ENCODE data around the gene NFE2L2.
A peak's percentile ranks its signal among the peaks of the same experiment; 100 is the strongest.

NFE2L2 gene

GRCh38 chr2:177289824-177290628 lies 25.5 kb upstream of the NFE2L2 start:
- DNase-seq (ENCODE audit: low spot score in 2 of 2): no peak
- no peak for ATAC-seq (replicated peaks; ENCODE audit: extremely low read depth, poor library complexity, severe bottlenecking)
- Mint-ChIP-seq H3K27me3 (no peaks in the 10 kb centered on the region), H3K4me1 (peaks cover 9% of the 10 kb centered on the region), H3K4me3 (peak overlapping the region; percentile 54), H3K36me3 (ENCODE audit: insufficient read depth) (peaks cover 2% of the 10 kb centered on the region), H3K27ac (ENCODE audit: low read depth) (no peak overlapping the region), H3K9me3 (no peaks in the 10 kb centered on the region)

DNA sequence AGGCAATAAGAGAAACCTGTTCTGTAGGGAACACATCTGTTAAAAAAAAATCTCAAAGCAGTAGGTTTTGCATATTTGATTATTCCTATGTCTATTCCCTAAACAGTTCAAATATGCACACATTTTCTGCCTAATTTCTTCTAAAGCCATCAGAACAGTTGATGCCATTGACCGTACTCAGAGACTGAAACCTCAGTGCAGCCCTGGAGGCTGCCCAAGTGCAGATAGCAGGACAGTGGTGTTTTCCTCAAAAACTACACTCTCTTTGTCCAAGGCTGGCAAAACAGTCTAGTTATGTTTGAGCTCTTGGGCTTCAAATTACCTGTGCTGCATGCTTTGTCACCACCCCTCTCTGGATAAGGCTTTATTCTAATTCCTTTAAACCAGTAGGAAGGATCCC lies 23.3 kb upstream of the NFE2L2 start:
- DNase-seq (ENCODE audit: low spot score in 2 of 2) (no peak), ATAC-seq (replicated peaks; ENCODE audit: extremely low read depth, poor library complexity, severe bottlenecking) (no peak)
- Mint-ChIP-seq H3K9me3 (no peaks in the 10 kb centered on the region), H3K4me3 (no peak overlapping the region), H3K27ac (ENCODE audit: low read depth) (no peak overlapping the region), H3K4me1 (peaks cover 9% of the 10 kb centered on the region), H3K36me3 (ENCODE audit: insufficient read depth) (peaks cover 2% of the 10 kb centered on the region), H3K27me3 (no peaks in the 10 kb centered on the region)

- Mint-ChIP-seq H3K27me3 (no peaks in the 10 kb centered on the region), H3K4me1 (peaks cover 9% of the 10 kb centered on the region), H3K9me3 (no peaks in the 10 kb centered on the region), H3K36me3 (ENCODE audit: insufficient read depth) (peaks cover 2% of the 10 kb centered on the region), H3K27ac (ENCODE audit: low read depth) (no peak overlapping the region), H3K4me3 (no peak overlapping the region)
- ATAC-seq (replicated peaks; ENCODE audit: extremely low read depth, poor library complexity, severe bottlenecking) (no peak), DNase-seq (ENCODE audit: low spot score in 2 of 2) (no peak)
Observed at GRCh38 chr2:177285892-177286715, 21.6 kb upstream of the NFE2L2 start.

DNA sequence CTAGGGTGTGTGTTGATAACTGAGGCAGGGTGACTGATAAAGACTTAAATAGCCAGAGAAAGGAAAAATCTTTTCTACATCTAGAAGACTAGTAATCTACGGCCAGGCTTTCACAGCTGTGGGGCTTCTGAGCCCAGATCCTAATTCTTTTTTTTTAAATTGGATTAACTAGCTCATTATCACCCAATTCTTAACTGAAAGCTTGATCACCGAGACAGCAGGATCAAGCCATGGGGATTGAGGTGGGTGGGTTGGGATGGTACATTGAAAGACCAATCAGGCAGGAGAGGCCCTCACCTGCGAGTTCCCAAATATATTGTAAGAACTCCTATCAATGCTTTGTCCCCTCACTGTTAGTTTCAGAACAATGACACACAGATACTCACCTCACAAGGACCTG lies 20.0 kb upstream of the NFE2L2 start:
- Mint-ChIP-seq H3K36me3 (ENCODE audit: insufficient read depth) (peaks cover 2% of the 10 kb centered on the region), H3K27me3 (no peaks in the 10 kb centered on the region), H3K4me1 (no peaks in the 10 kb centered on the region), H3K27ac (ENCODE audit: low read depth) (no peak overlapping the region), H3K4me3 (no peak overlapping the region), H3K9me3 (no peaks in the 10 kb centered on the region)
- ATAC-seq (replicated peaks; ENCODE audit: extremely low read depth, poor library complexity, severe bottlenecking): no peak
- no peak for DNase-seq (ENCODE audit: low spot score in 2 of 2)

DNA sequence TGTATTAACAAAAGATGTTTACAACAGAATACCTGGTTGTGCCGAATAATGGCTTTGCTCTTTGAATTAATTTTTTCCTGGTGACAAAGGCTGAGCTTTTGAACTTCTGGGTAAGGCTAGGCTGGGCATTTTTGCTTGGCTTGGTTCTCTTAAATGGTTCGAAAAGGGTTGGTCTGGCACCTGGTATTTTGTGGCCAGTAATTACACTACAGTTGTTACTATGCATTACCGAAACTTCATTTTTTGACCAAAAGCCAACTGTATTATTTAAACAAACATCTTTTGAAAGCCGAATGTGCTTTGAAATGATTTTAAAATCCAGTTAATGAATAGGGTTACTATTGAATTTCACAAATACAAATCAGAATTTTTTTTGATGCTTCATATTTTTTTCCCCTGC lies 19.4 kb upstream of the NFE2L2 start:
- Mint-ChIP-seq H3K4me3 (no peak overlapping the region), H3K27ac (ENCODE audit: low read depth) (no peak overlapping the region), H3K4me1 (no peaks in the 10 kb centered on the region), H3K9me3 (no peaks in the 10 kb centered on the region), H3K36me3 (ENCODE audit: insufficient read depth) (peaks cover 2% of the 10 kb centered on the region), H3K27me3 (no peaks in the 10 kb centered on the region)
- DNase-seq (ENCODE audit: low spot score in 2 of 2) (no peak), ATAC-seq (replicated peaks; ENCODE audit: extremely low read depth, poor library complexity, severe bottlenecking) (no peak)

DNA sequence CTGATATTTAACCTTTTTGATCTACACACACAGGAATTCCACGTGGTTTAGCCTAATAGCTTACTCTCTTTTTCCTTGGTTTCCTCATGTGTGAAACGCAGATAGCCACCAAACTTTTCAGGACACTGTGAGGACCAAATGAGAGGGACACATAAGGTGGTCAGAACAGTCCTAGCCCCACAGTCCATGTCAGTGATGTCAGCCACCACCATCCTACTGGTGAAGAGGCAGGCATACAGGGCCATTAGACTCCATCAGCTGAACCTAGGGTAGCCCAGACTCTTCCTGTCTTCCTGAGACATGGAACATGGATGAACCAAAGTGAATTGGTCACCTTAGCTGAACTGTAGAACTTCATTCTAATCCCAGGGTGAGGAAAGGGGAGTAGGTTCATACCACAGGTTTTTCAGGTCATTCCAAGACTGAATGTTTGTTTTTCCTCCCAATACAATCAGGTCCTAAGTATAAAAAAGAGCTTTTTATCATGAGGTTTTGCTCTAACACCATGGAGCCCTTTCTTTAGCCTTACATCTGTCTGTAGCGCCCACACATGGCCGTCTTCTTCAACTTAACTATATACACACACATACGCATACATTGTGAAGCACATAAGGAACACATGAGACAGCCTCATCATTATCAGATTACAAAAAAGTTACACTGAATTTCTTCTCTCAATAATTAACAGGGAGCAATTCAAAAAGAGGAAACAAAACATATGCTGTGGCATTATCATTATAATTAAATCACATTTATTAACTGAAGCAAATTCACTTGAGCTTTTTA lies 18.5 kb upstream of the NFE2L2 start:
- Mint-ChIP-seq H3K4me3 (no peak overlapping the region), H3K27me3 (no peaks in the 10 kb centered on the region), H3K36me3 (ENCODE audit: insufficient read depth) (no peaks in the 10 kb centered on the region), H3K27ac (ENCODE audit: low read depth) (no peak overlapping the region), H3K4me1 (no peaks in the 10 kb centered on the region), H3K9me3 (no peaks in the 10 kb centered on the region)
- ATAC-seq (replicated peaks; ENCODE audit: extremely low read depth, poor library complexity, severe bottlenecking) (no peak), DNase-seq (ENCODE audit: low spot score in 2 of 2) (no peak)

GRCh38 chr2:177282181-177282641 lies 17.7 kb upstream of the NFE2L2 start:
- H3K36me3 Mint-ChIP-seq (ENCODE audit: insufficient read depth): no peaks in the 10 kb centered on the region
- no peak overlapping the region for H3K4me3 Mint-ChIP-seq
- no peak for ATAC-seq (replicated peaks; ENCODE audit: extremely low read depth, poor library complexity, severe bottlenecking)
- no peaks in the 10 kb centered on the region for H3K9me3 Mint-ChIP-seq
- no peak for DNase-seq (ENCODE audit: low spot score in 2 of 2)
- H3K4me1 Mint-ChIP-seq: no peaks in the 10 kb centered on the region
- no peaks in the 10 kb centered on the region for H3K27me3 Mint-ChIP-seq
- H3K27ac Mint-ChIP-seq (ENCODE audit: low read depth): no peak overlapping the region

GRCh38 chr2:177281400-177282180 lies 17.1 kb upstream of the NFE2L2 start:
- Mint-ChIP-seq H3K4me3 (no peak overlapping the region), H3K4me1 (no peaks in the 10 kb centered on the region), H3K27ac (ENCODE audit: low read depth) (no peak overlapping the region), H3K36me3 (ENCODE audit: insufficient read depth) (no peaks in the 10 kb centered on the region), H3K27me3 (no peaks in the 10 kb centered on the region), H3K9me3 (no peaks in the 10 kb centered on the region)
- ATAC-seq (replicated peaks; ENCODE audit: extremely low read depth, poor library complexity, severe bottlenecking): no peak
- no peak for DNase-seq (ENCODE audit: low spot score in 2 of 2)

GRCh38 chr2:177279847-177280246 lies 15.3 kb upstream of the NFE2L2 start:
- Mint-ChIP-seq H3K27me3 (no peaks in the 10 kb centered on the region), H3K27ac (ENCODE audit: low read depth) (no peak overlapping the region), H3K36me3 (ENCODE audit: insufficient read depth) (no peaks in the 10 kb centered on the region), H3K4me1 (no peaks in the 10 kb centered on the region), H3K9me3 (no peaks in the 10 kb centered on the region), H3K4me3 (no peak overlapping the region)
- ATAC-seq (replicated peaks; ENCODE audit: extremely low read depth, poor library complexity, severe bottlenecking): no peak
- no peak for DNase-seq (ENCODE audit: low spot score in 2 of 2)

DNA sequence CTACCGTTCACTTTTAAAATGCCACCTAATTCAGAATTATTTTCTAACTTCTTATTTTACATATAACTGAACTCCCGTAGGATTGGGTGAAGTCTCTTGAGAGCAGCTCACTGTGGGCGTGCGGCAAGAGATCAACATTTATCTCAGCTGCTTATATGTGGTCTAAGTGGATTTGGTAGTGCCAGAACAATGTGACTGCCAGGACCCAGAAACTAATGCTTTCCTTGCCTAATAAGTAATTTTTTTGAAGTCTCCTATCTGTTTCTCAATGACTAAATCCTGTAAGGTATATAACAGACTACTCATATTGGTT lies 11.2 kb upstream of the NFE2L2 start:
- ATAC-seq (replicated peaks; ENCODE audit: extremely low read depth, poor library complexity, severe bottlenecking) (no peak), DNase-seq (ENCODE audit: low spot score in 2 of 2) (no peak)
- Mint-ChIP-seq H3K9me3 (no peaks in the 10 kb centered on the region), H3K27ac (ENCODE audit: low read depth) (no peak overlapping the region), H3K27me3 (no peaks in the 10 kb centered on the region), H3K36me3 (ENCODE audit: insufficient read depth) (no peaks in the 10 kb centered on the region), H3K4me1 (no peaks in the 10 kb centered on the region), H3K4me3 (no peak overlapping the region)

DNA sequence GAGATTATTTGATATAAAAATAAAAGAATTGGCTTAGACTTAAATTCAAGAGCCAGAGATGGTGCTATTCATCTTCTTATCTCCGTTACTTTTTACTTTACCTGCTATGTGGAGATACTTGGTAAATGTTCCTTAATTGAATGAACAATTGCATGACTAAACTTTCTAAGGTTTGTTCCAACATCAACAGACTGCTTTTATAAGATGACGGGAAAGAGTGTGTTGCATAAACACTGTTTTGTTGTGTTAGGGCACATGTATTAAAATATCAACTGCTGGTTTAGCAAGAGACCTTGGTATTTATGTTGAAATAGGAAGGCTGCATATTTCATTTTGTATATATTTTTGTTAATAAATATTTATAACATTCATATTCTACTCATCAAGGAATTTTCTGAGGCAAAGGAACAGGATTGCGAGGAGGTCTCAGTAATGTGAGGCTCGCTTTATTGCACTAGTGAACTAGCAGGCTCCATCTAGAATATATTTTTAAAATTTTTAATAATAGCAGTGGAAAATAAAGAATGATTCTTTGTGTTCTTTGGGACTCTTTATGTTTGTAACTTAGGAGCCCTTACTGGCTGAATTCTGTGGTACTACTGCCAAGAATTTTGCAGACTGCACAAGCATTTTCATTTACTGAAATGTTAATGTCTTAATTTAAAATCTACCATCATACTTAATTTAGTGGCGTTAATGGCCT lies 10.7 kb upstream of the NFE2L2 start:
- Mint-ChIP-seq H3K36me3 (ENCODE audit: insufficient read depth) (no peaks in the 10 kb centered on the region), H3K27ac (ENCODE audit: low read depth) (no peak overlapping the region), H3K9me3 (no peaks in the 10 kb centered on the region), H3K4me1 (no peaks in the 10 kb centered on the region), H3K4me3 (no peak overlapping the region), H3K27me3 (no peaks in the 10 kb centered on the region)
- DNase-seq (ENCODE audit: low spot score in 2 of 2): no peak
- ATAC-seq (replicated peaks; ENCODE audit: extremely low read depth, poor library complexity, severe bottlenecking): no peak

DNA sequence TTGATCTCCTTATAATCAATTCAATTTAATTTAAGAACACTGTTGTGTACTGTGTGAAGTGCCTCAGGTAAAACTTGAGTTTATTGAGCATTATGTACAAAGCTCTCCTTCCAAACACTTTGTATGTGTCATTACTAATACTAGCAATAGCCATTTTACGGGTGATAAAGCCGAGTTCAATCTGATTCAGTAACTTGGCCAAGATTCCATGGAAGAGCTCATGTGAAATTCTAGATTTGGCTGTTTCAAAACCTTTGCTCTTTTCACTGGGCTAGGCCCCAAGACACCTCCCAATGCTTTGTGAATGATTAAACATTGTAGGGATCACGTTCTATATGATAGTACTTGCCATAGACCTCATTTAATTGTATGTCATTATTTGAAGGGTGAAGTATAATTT lies 8.9 kb upstream of the NFE2L2 start:
- DNase-seq (ENCODE audit: low spot score in 2 of 2): no peak
- Mint-ChIP-seq H3K4me1 (no peaks in the 10 kb centered on the region), H3K27ac (ENCODE audit: low read depth) (no peak overlapping the region), H3K27me3 (no peaks in the 10 kb centered on the region), H3K9me3 (no peaks in the 10 kb centered on the region), H3K4me3 (no peak overlapping the region), H3K36me3 (ENCODE audit: insufficient read depth) (no peaks in the 10 kb centered on the region)
- no peak for ATAC-seq (replicated peaks; ENCODE audit: extremely low read depth, poor library complexity, severe bottlenecking)

Data from central memory CD8-positive, alpha-beta T cell (primary cell).